ENCODE results near the gene CLEC16A.

Gene CLEC16A

GRCh38 chr16:10972108-10972818, 27.9 kb downstream of the CLEC16A start:
- TF ChIP-seq, protein P1, sequence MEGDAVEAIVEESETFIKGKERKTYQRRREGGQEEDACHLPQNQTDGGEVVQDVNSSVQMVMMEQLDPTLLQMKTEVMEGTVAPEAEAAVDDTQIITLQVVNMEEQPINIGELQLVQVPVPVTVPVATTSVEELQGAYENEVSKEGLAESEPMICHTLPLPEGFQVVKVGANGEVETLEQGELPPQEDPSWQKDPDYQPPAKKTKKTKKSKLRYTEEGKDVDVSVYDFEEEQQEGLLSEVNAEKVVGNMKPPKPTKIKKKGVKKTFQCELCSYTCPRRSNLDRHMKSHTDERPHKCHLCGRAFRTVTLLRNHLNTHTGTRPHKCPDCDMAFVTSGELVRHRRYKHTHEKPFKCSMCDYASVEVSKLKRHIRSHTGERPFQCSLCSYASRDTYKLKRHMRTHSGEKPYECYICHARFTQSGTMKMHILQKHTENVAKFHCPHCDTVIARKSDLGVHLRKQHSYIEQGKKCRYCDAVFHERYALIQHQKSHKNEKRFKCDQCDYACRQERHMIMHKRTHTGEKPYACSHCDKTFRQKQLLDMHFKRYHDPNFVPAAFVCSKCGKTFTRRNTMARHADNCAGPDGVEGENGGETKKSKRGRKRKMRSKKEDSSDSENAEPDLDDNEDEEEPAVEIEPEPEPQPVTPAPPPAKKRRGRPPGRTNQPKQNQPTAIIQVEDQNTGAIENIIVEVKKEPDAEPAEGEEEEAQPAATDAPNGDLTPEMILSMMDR (IDR thresholded peaks at IDR 0.05; ENCODE audit: extremely low read depth, missing control alignments), result no peak
- DNase-seq (ENCODE audit: low spot score), result no peak

GRCh38 chr16:10972819-10973464, 28.6 kb downstream of the CLEC16A start:
- TF ChIP-seq, protein P1 (IDR thresholded peaks at IDR 0.05; ENCODE audit: extremely low read depth, missing control alignments), result no peak
- DNase-seq (ENCODE audit: low spot score), result no peak

DNA sequence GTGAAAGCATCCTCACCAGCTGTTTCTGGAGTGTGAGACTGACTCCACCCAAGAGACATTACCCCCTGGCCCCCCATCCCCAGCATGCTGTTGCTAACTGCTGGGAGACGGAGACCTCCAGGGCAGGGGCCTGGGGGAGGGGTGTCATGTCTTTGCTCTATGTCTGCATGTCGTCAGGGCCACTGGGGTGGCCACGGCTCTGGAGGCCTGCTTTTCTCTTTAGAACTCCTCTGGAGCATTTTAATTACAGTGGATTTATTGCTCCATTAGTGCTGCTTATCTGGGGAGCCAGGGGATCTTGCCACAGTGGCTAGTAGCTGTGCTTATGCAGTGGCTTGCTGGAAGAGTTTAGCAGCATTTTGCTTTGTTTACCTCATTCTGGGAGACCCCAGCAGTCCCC, 32.3 kb downstream of the CLEC16A start:
- TF ChIP-seq, protein P1 (IDR thresholded peaks at IDR 0.05; ENCODE audit: extremely low read depth, missing control alignments), result no peak
- no peak for DNase-seq (ENCODE audit: low spot score)

DNA sequence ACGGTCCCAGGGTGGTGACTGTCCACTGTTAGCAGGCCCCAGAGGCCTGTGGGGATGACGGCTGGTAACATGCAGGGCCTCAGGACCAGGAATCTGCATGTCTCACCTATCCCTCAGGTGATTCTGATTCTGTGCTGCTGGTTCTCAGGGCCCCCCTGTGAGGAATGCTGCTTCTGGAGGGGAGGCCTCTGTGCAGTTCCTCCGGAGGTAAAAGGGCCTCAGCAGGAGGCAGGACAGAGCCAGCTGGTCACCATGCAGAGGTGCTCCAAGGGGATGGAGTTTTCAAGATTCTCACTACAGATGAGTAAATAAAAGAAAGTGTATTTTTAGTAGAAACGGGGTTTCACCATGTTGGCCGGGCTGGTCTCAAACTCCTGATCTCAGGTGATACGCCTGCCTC, 33.8 kb downstream of the CLEC16A start:
- TF ChIP-seq, protein P1 (IDR thresholded peaks at IDR 0.05; ENCODE audit: extremely low read depth, missing control alignments), result no peak
- DNase-seq (ENCODE audit: low spot score), result no peak

GRCh38 chr16:10978871-10979446, 34.6 kb downstream of the CLEC16A start:
- DNase-seq (ENCODE audit: low spot score), result no peak
- TF ChIP-seq, protein P1 (IDR thresholded peaks at IDR 0.05; ENCODE audit: extremely low read depth, missing control alignments), result no peak

DNA sequence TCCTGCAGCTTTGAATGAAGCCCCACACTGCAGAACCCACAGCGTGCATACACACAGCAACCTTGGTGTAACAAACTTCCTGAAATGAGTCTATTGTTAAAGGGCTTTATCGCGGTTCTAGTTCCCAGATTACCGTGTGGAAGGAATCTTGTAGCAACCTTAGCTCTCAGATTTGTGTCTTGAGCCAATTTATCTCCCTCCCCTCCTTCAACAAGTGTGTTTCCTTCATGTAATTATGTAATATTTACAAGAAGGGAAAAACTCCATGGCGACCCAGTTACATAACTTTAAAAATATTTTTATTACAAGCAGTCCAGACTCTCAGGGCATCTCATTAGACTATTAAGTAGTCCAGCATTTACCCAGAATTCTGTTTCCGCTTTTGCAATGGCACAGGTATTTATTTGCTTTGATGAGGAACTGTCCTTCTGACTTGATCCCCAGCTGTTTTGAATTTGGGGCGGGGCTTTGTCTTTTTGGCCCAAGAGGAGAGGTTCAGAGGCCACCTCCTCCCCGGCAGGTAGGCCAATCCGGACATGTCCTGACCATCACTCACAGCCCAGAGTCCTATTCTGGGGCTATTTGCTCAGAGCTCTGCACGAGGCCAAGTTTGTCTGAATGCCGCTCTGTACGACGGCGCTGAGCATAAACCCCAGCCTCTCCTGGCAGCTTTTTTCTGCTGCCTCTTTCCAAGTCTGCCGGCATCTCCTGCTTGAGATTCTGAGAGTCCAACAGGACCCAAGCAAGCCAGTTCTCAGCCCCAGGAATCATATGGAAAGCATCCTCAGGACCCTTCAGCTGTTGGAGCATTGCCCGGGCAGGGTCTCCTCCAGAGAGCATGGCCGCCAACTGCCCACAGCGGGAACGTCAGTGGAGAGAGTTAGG, 35.6 kb downstream of the CLEC16A start:
- DNase-seq (ENCODE audit: low spot score), result no peak
- TF ChIP-seq, protein P1 (IDR thresholded peaks at IDR 0.05; ENCODE audit: extremely low read depth, missing control alignments), result no peak

Data from GM20000 (cell line).